ENCODE measurements around the gene MRPS11. TPM values are rescaled to one million over a fixed set of nuclear protein-coding genes. Genes with fewer than 3 reads are reported as not detected.

MRPS11 gene
- polyA plus RNA-seq, 1 experiment, result 55.6 TPM

DNA sequence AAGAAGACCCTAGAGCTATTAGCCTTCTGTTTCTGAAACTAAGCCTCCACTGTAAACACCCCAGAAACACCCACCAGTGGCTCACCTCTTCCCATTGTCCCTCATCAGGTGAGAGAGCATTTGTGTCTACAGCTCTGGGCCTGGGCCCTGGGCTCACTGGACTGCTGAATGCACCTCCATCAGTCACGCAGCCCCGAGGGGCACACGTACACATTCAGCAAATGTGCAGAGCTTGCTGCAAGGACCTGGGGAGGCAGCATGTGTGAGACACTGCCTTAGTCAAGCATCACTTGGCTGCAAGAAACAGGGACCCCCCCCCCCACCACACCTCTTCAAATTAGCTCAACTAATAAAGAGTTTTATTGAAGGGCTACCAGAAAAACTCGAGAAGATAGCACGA is 29.3 kb upstream of the MRPS11 start:
- H3K27ac ChIP-seq (ENCODE audit: low read depth, low read length), result no peak overlapping the region
- H3K9me3 ChIP-seq (ENCODE audit: control insufficient read depth, insufficient read depth, low read length), result no peaks in the 10 kb centered on the region
- ChIA-PET CTCF (interaction anchor here (1.2 kb wide), 1 partner anchor 14 kb away, joined by 8 read pairs; no protein-coding TSS in a partner anchor), POLR2A (no interaction called here)
- DNase-seq (ENCODE audit: low read depth, low spot score), result no peak
- H3K4me3 ChIP-seq (ENCODE audit: low read depth, low read length), result no peak overlapping the region
- TF ChIP-seq, protein P1, sequence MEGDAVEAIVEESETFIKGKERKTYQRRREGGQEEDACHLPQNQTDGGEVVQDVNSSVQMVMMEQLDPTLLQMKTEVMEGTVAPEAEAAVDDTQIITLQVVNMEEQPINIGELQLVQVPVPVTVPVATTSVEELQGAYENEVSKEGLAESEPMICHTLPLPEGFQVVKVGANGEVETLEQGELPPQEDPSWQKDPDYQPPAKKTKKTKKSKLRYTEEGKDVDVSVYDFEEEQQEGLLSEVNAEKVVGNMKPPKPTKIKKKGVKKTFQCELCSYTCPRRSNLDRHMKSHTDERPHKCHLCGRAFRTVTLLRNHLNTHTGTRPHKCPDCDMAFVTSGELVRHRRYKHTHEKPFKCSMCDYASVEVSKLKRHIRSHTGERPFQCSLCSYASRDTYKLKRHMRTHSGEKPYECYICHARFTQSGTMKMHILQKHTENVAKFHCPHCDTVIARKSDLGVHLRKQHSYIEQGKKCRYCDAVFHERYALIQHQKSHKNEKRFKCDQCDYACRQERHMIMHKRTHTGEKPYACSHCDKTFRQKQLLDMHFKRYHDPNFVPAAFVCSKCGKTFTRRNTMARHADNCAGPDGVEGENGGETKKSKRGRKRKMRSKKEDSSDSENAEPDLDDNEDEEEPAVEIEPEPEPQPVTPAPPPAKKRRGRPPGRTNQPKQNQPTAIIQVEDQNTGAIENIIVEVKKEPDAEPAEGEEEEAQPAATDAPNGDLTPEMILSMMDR (IDR thresholded peaks at IDR 0.05; ENCODE audit: low read depth, low read length), result no peak
- peaks cover 3% of the 10 kb centered on the region for H3K27me3 ChIP-seq (ENCODE audit: control insufficient read depth, insufficient read depth, low read length)

DNA sequence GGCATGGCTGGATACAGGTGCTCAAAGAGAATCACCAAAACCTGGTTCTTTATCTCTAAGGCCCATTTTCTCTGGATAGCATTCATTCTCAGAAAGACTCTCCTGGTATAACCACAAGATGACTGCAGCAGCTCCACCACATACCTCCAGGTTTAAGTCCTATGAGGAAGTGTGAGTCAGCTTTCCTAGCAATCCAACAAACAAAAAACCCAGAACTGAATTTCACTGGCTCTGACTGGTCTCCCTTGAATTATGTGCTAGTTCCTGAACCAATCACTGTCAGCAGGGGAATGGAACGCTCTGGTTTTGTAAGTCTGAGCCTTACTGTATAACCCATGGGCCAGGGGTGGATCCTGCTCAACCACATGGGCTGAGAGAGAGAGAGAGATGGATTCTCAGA is 27.5 kb upstream of the MRPS11 start:
- DNase-seq (ENCODE audit: low read depth, low spot score), result peak; percentile 26
- ChIA-PET CTCF (interaction anchor here (1.0 kb wide), 1 partner anchor 10 kb away, joined by 4 read pairs; no protein-coding TSS in a partner anchor), POLR2A (no interaction called here)
- H3K9me3 ChIP-seq (ENCODE audit: control insufficient read depth, insufficient read depth, low read length), result no peaks in the 10 kb centered on the region
- no peak overlapping the region for H3K4me3 ChIP-seq (ENCODE audit: low read depth, low read length)
- H3K27me3 ChIP-seq (ENCODE audit: control insufficient read depth, insufficient read depth, low read length), result peaks cover 3% of the 10 kb centered on the region
- H3K27ac ChIP-seq (ENCODE audit: low read depth, low read length), result no peak overlapping the region
- TF ChIP-seq, protein P1 (IDR thresholded peaks at IDR 0.05; ENCODE audit: low read depth, low read length), result no peak

DNA sequence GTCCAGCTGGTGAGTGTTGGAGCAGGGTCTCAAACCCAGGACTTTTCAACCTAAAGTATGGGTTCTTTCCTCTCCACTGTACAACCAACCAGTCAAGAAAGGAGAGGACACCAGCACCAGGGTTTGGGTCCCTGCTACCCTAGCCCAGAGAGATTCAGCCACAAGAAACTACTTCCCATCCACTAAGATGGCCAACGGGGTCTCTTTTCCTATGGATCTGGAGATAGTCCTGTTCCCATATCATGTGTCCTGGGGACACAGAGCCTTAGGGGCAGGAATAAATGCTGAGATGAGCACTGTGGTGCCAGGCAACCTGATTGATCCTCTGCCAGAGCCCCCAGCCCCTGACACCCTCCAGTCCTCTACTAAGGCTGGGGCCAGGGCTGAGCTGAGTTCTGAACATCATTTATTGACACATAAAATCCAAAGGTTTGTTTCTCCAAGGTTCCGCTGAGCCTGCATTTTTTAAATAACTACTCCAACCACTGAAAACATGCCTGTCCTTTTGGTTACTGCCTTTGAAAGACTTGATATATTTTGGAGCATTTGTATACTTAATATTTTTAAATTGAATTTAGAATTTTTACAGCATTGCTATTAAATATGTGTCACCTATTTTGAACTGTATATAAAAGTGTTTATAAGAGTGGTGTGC is 26.3 kb upstream of the MRPS11 start:
- H3K27me3 ChIP-seq (ENCODE audit: control insufficient read depth, insufficient read depth, low read length), result no peaks in the 10 kb centered on the region
- no peak overlapping the region for H3K4me3 ChIP-seq (ENCODE audit: low read depth, low read length)
- H3K27ac ChIP-seq (ENCODE audit: low read depth, low read length), result no peak overlapping the region
- H3K9me3 ChIP-seq (ENCODE audit: control insufficient read depth, insufficient read depth, low read length), result no peaks in the 10 kb centered on the region
- CTCF ChIA-PET, result no interaction called here
- TF ChIP-seq, protein P1 (IDR thresholded peaks at IDR 0.05; ENCODE audit: low read depth, low read length), result no peak
- no peak for DNase-seq (ENCODE audit: low read depth, low spot score)
- POLR2A ChIA-PET, result no interaction called here

DNA sequence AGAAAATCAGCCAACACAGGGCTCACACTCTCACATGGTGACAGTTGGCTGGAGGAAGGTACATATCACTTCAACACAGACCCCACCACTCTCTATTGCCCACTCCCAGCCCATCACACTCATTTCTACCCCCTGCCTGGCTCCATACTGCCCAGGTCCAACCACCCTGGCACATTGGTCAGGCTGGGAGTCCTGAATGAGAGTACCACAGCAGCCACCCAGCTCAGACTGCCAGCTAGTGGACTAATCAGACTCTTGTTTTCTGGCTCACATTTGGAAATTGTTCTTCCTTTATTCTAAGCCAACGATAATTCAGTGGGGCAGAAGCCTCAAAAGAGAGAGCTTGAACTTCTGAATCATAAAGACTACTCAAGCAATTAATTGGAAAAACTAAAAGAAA is 20.3 kb upstream of the MRPS11 start:
- Histone ChIP-seq H3K27me3 (ENCODE audit: control insufficient read depth, insufficient read depth, low read length) (peaks cover 5% of the 10 kb centered on the region), H3K4me3 (ENCODE audit: low read depth, low read length) (no peak overlapping the region), H3K27ac (ENCODE audit: low read depth, low read length) (no peak overlapping the region), H3K9me3 (ENCODE audit: control insufficient read depth, insufficient read depth, low read length) (no peaks in the 10 kb centered on the region)
- ChIA-PET POLR2A (no interaction called here), CTCF (interaction anchor here (1.1 kb wide), 1 partner anchor 9 kb away, joined by 5 read pairs; no protein-coding TSS in a partner anchor)
- DNase-seq (ENCODE audit: low read depth, low spot score), result no peak
- TF ChIP-seq, protein P1 (IDR thresholded peaks at IDR 0.05; ENCODE audit: low read depth, low read length), result no peak

DNA sequence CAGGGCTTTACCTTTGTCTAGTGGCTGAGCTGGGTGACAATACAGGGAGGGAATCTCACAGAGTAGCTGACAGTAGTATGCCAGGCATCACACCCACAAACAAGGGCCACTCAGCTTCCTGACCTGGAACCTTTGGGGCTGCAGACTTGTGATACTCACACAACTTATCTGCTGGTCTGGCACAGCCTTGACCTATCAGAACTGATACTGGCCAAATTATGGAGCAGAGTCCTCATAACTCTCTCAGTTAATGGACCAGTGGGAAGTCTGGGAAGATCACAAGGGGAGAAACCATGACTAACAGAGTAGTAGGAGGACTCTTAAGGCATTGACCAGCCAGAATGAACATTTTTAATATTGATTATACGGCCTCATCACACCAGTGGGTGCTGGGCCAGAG is 19.8 kb upstream of the MRPS11 start:
- no peaks in the 10 kb centered on the region for H3K9me3 ChIP-seq (ENCODE audit: control insufficient read depth, insufficient read depth, low read length)
- no peak overlapping the region for H3K27ac ChIP-seq (ENCODE audit: low read depth, low read length)
- TF ChIP-seq, protein P1 (IDR thresholded peaks at IDR 0.05; ENCODE audit: low read depth, low read length), result no peak
- H3K27me3 ChIP-seq (ENCODE audit: control insufficient read depth, insufficient read depth, low read length), result peaks cover 5% of the 10 kb centered on the region
- ChIA-PET POLR2A (no interaction called here), CTCF (interaction anchor here (0.8 to 1.1 kb wide), 3 partner anchors 9 to 204 kb away, joined by 3 to 5 read pairs (median 4); no protein-coding TSS in a partner anchor)
- DNase-seq (ENCODE audit: low read depth, low spot score), result no peak
- no peak overlapping the region for H3K4me3 ChIP-seq (ENCODE audit: low read depth, low read length)
